CD4-positive, alpha-beta T cell (primary cell): ENCODE data around the gene PLPP2. TPM values are rescaled to one million over a fixed set of nuclear protein-coding genes. Genes with fewer than 3 reads are reported as not detected.

Experiments
- ATAC-seq: fragments of 200-7000 bp; cut with Tn5 transposase; one replicate; pipeline ENCODE4 v1.10.0; 2022; ENCODE audit warnings: mild to moderate bottlenecking; ENCODE audit not compliant: poor library complexity
- CTCF ChIA-PET: fragments of 350-600 bp; sonication (Branson Sonifier 250); formaldehyde crosslinking; loops from one replicate; lab custom pipeline; 2021; ENCODE audit warnings: antibody characterized with exemption, inconsistent platforms; lab: Charles Lee
- POLR2A ChIA-PET: fragments of 350-600 bp; sonication (Branson Sonifier 250); formaldehyde crosslinking; loops from one replicate; lab custom pipeline; 2021; ENCODE audit warnings: antibody characterized with exemption, inconsistent platforms; lab: Charles Lee
- DNase-seq, 14 experiments: peaks; one replicate each; pipeline ENCODE4 v3.0.0-alpha.2; 2013 to 2020; ENCODE audit warnings: mixed read lengths in 2 of 14
- H3K27ac ChIP-seq, 2 donors: one replicate each; pipeline versions ENCODE4 v1.5.1 to v1.7.0; 2013; ENCODE audit warnings: low read length in 2 of 2, low read depth in 1 of 2, mild to moderate bottlenecking in 1 of 2
- H3K27me3 ChIP-seq, 2 experiments: 1 replicate in 1 of 2; 2 replicates in 1 of 2; pipeline versions ENCODE4 v1.6.1 to v1.7.0; 2013; ENCODE audit warnings: low read length in 2 of 2, control low read depth in 1 of 2, mild to moderate bottlenecking in 1 of 2, moderate library complexity in 1 of 2; ENCODE audit not compliant: insufficient read depth in 2 of 2, control insufficient read depth in 1 of 2
- H3K36me3 ChIP-seq: one replicate; pipeline ENCODE4 v1.6.1; 2013; ENCODE audit warnings: low read length, control low read depth; ENCODE audit not compliant: insufficient read depth
- H3K4me1 ChIP-seq: one replicate; pipeline ENCODE4 v1.6.1; 2013; ENCODE audit warnings: low read length, control low read depth; ENCODE audit not compliant: insufficient read depth
- H3K4me3 ChIP-seq: one replicate; pipeline ENCODE4 v1.5.1; 2013; ENCODE audit warnings: mild to moderate bottlenecking, low read length, moderate library complexity
- H3K9me3 ChIP-seq, 2 experiments: 1 replicate in 1 of 2; 2 replicates in 1 of 2; pipeline versions ENCODE4 v1.6.1 to v1.7.0; 2013; ENCODE audit warnings: low read length in 2 of 2, mild to moderate bottlenecking in 2 of 2, control low read depth in 1 of 2, moderate library complexity in 1 of 2; ENCODE audit not compliant: control insufficient read depth in 1 of 2, insufficient read depth in 1 of 2
- H3K27ac Mint-ChIP-seq: one replicate; pipeline ENCODE4 v1.8.0; 2020; ENCODE audit warnings: mixed read lengths
- H3K27me3 Mint-ChIP-seq: one replicate; pipeline ENCODE4 v1.8.0; 2021; ENCODE audit warnings: mixed read lengths
- H3K36me3 Mint-ChIP-seq: one replicate; pipeline ENCODE4 v1.8.0; 2021; ENCODE audit warnings: low read depth, mixed read lengths
- H3K4me1 Mint-ChIP-seq: one replicate; pipeline ENCODE4 v1.8.0; 2021; ENCODE audit warnings: low read depth, mixed read lengths
- H3K4me3 Mint-ChIP-seq: one replicate; pipeline ENCODE4 v1.8.0; 2020; ENCODE audit warnings: mild to moderate bottlenecking, mixed read lengths
- H3K9me3 Mint-ChIP-seq: one replicate; pipeline ENCODE4 v1.8.0; 2020; ENCODE audit warnings: mixed read lengths
- CTCF ChIP-seq: fragments of 200-600 bp; IDR thresholded peaks from one replicate; pipeline ENCODE4 v1.8.0; 2022; ENCODE audit warnings: antibody characterized with exemption, mild to moderate bottlenecking
- intact Hi-C, 2 experiments: fragments of 100-400 bp; cut with DNase I in 1 of 2; cut with micrococcal nuclease in 1 of 2; formaldehyde crosslinking; loops; one replicate each; pipeline versions ENCODE4 v1.15.1 to v1.9.0; 2023 to 2025; cut with DNase I, micrococcal nuclease
- total RNA-seq, 174 experiments: library from RNA in 2 of 174; stranded (reverse) in 2 of 174; gene quantifications; one replicate each; pipeline ENCODE4 v1.2.3 and lab custom pipeline; 2021 to 2026

Gene PLPP2
- total RNA-seq, 2 experiments from 2014 or later, result 0.64 TPM; not detected in 1

- Mint-ChIP-seq H3K36me3 (no peaks in the 10 kb centered on the region), H3K4me3 (no peak overlapping the region), H3K27ac (no peak overlapping the region), H3K27me3 (peaks cover 34% of the 10 kb centered on the region), H3K9me3 (no peaks in the 10 kb centered on the region), H3K4me1 (no peaks in the 10 kb centered on the region)
- Histone ChIP-seq H3K36me3 (no peaks in the 10 kb centered on the region), H3K27ac (no peak overlapping the region), H3K4me3 (no peak overlapping the region), H3K4me1 (no peaks in the 10 kb centered on the region), H3K27me3 (peaks cover 12 to 17% of the 10 kb centered on the region in 2 experiments), H3K9me3 (peaks cover 0 to 4% of the 10 kb centered on the region in 2 experiments)
- ChIA-PET CTCF (no interaction called here), POLR2A (no interaction called here)
- no peak for TF ChIP-seq CTCF
- intact Hi-C loops, result no loop called here
- no peak for DNase-seq
- no peak for ATAC-seq
Observed at GRCh38 chr19:281992-282391, 9.2 kb downstream of the PLPP2 start.

- no peaks in the 10 kb centered on the region for H3K4me1 Mint-ChIP-seq
- Histone ChIP-seq H3K9me3 (peaks cover 0 to 4% of the 10 kb centered on the region in 2 experiments), H3K27ac (no peak overlapping the region), H3K4me1 (no peaks in the 10 kb centered on the region), H3K4me3 (no peak overlapping the region), H3K27me3 (peaks cover 12 to 23% of the 10 kb centered on the region in 2 experiments), H3K36me3 (no peaks in the 10 kb centered on the region)
- H3K27ac Mint-ChIP-seq, result no peak overlapping the region
- TF ChIP-seq CTCF, result no peak
- no peak overlapping the region for H3K4me3 Mint-ChIP-seq
- CTCF ChIA-PET, result no interaction called here
- POLR2A ChIA-PET, result no interaction called here
- H3K9me3 Mint-ChIP-seq, result no peaks in the 10 kb centered on the region
- ATAC-seq, result no peak
- peaks cover 37% of the 10 kb centered on the region for H3K27me3 Mint-ChIP-seq
- no peak for DNase-seq
- no peaks in the 10 kb centered on the region for H3K36me3 Mint-ChIP-seq
- intact Hi-C loops, result no loop called here
Observed at GRCh38 chr19:281156-281853, 9.9 kb downstream of the PLPP2 start.

GRCh38 chr19:280541-281009 lies 10.6 kb downstream of the PLPP2 start:
- Mint-ChIP-seq H3K27ac (no peak overlapping the region), H3K4me1 (no peaks in the 10 kb centered on the region), H3K9me3 (no peaks in the 10 kb centered on the region), H3K4me3 (no peak overlapping the region), H3K27me3 (peaks cover 44% of the 10 kb centered on the region), H3K36me3 (no peaks in the 10 kb centered on the region)
- ChIA-PET CTCF (no interaction called here), POLR2A (no interaction called here)
- ATAC-seq (no peak), DNase-seq (no peak)
- H3K36me3 ChIP-seq, result no peaks in the 10 kb centered on the region
- no peak overlapping the region for H3K4me3 ChIP-seq
- H3K27ac ChIP-seq, result no peak overlapping the region
- H3K9me3 ChIP-seq, result peaks cover 0 to 4% of the 10 kb centered on the region in 2 experiments
- no peak for TF ChIP-seq CTCF
- peaks cover 12 to 23% of the 10 kb centered on the region in 2 experiments for H3K27me3 ChIP-seq
- intact Hi-C loops, result no loop called here
- no peaks in the 10 kb centered on the region for H3K4me1 ChIP-seq
